Chondrocyte (in vitro differentiated cells): Measurements from ENCODE around the gene POLN. TPM values are rescaled to one million over a fixed set of nuclear protein-coding genes. Genes with fewer than 3 reads are reported as not detected.

Source experiments
- DNase-seq: peaks from one replicate; pipeline ENCODE4 v3.0.0; 2021; ENCODE audit warnings: mixed read lengths, low spot score
- H3K27ac Mint-ChIP-seq: one replicate; pipeline ENCODE4 v1.8.0; 2021; ENCODE audit warnings: mild to moderate bottlenecking, moderate library complexity, mixed read lengths; ENCODE audit not compliant: unreplicated experiment
- H3K27me3 Mint-ChIP-seq: 2 replicates; pipeline ENCODE4 v1.8.0; 2021; ENCODE audit warnings: low read depth, mixed read lengths
- H3K36me3 Mint-ChIP-seq: 2 replicates; pipeline ENCODE4 v1.8.0; 2021; ENCODE audit warnings: low read depth, mixed read lengths
- H3K4me1 Mint-ChIP-seq: 2 replicates; pipeline ENCODE4 v1.8.0; 2021; ENCODE audit warnings: low read depth, mild to moderate bottlenecking, mixed read lengths
- H3K4me3 Mint-ChIP-seq: one replicate; pipeline ENCODE4 v1.8.0; 2021; ENCODE audit warnings: mild to moderate bottlenecking, moderate library complexity, mixed read lengths; ENCODE audit not compliant: unreplicated experiment
- H3K9me3 Mint-ChIP-seq: 2 replicates; pipeline ENCODE4 v1.8.0; 2021; ENCODE audit warnings: low read depth, mixed read lengths
- total RNA-seq: library from RNA; stranded (reverse); gene quantifications from 3 replicates; pipeline ENCODE4 v1.2.1, GENCODE V29; 2021
- TF ChIP-seq, protein P1 (sequence below): fragments of 200-600 bp; sonication (generic); IDR thresholded peaks from 2 replicates; pipeline ENCODE4 v1.5.0; 2021; ENCODE audit warnings: antibody characterized with exemption, mild to moderate bottlenecking, moderate library complexity

The POLN gene
- total RNA-seq, 1 donor from 2014 or later, result 5.5 TPM

DNA sequence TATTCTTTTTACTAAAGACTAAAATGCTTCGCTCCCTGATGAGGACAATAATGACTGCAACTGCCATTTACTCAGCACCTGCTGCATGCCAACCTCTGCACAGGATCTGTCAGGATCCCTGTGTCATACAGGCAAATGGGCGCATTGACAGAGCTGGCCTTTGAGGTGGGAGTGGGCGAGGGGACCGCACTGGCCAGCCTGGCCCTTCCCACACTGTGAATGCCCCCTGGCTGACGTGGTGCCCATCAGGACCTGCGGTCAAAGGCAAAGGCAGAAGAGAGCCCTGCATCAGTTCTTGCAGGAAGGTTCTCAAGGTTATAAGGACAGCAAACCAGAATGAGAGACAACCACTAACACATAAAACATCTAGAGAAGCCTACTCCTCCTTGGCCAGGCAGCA lies 67.9 kb downstream of the POLN start:
- TF ChIP-seq, protein P1, sequence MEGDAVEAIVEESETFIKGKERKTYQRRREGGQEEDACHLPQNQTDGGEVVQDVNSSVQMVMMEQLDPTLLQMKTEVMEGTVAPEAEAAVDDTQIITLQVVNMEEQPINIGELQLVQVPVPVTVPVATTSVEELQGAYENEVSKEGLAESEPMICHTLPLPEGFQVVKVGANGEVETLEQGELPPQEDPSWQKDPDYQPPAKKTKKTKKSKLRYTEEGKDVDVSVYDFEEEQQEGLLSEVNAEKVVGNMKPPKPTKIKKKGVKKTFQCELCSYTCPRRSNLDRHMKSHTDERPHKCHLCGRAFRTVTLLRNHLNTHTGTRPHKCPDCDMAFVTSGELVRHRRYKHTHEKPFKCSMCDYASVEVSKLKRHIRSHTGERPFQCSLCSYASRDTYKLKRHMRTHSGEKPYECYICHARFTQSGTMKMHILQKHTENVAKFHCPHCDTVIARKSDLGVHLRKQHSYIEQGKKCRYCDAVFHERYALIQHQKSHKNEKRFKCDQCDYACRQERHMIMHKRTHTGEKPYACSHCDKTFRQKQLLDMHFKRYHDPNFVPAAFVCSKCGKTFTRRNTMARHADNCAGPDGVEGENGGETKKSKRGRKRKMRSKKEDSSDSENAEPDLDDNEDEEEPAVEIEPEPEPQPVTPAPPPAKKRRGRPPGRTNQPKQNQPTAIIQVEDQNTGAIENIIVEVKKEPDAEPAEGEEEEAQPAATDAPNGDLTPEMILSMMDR, result no peak
- DNase-seq, result no peak
- Mint-ChIP-seq H3K36me3 (peaks cover 15% of the 10 kb centered on the region), H3K4me1 (no peaks in the 10 kb centered on the region), H3K27me3 (no peaks in the 10 kb centered on the region), H3K4me3 (no peak overlapping the region), H3K27ac (no peak overlapping the region), H3K9me3 (no peaks in the 10 kb centered on the region)

DNA sequence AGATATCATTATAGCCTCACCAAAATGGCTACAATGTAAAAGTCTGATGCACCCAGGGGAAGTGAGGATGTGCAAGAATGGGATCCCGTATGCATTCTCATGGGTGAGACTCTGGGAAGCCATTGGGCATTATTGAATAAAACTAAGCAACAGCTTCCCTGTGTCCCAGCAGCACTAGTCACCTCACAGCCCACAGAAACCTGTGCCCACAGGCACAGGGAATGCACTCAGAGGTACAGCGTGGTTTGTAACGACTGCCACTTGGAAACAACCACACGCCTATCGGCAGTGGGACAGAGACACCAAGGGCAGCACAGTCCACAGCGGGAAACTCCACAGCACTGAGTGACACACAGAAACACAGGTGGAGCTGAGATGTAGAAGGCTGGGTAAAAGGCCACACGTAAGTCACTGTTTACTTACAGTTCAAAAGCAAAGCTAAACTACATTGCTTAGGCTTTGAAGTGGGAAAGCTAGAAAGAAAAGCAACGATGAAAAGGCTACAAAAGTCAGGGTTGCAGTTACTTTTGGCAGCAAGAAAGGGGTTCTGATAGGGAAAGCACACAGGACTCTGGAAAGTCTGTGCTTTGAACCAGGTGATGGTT lies 69.2 kb downstream of the POLN start:
- peaks cover 23% of the 10 kb centered on the region for H3K36me3 Mint-ChIP-seq
- DNase-seq, result no peak
- no peak overlapping the region for H3K4me3 Mint-ChIP-seq
- no peaks in the 10 kb centered on the region for H3K4me1 Mint-ChIP-seq
- H3K9me3 Mint-ChIP-seq, result no peaks in the 10 kb centered on the region
- TF ChIP-seq, protein P1, result no peak
- H3K27me3 Mint-ChIP-seq, result no peaks in the 10 kb centered on the region
- no peak overlapping the region for H3K27ac Mint-ChIP-seq

DNA sequence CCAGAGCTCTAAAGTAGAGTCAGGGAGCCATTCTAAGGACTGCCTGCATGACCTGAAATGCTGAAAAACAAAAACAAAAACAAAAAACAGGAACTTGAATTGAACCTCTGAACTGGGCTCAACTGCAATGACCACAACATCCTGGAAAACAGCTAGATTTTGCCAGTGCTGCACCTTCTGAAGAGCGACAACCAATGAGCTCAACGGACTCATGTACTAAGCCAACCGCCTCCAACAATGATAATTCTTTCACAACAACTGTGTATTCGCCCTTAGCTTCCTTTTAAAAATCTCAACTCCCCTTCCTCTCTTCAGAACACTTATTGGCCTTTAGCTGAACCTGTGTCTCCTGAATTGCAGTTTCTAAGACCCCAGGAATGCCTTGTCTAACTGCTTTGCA lies 69.8 kb downstream of the POLN start:
- TF ChIP-seq, protein P1, result no peak
- Mint-ChIP-seq H3K4me3 (no peak overlapping the region), H3K9me3 (no peaks in the 10 kb centered on the region), H3K4me1 (no peaks in the 10 kb centered on the region), H3K27me3 (no peaks in the 10 kb centered on the region), H3K36me3 (peaks cover 23% of the 10 kb centered on the region), H3K27ac (no peak overlapping the region)
- no peak for DNase-seq

DNA sequence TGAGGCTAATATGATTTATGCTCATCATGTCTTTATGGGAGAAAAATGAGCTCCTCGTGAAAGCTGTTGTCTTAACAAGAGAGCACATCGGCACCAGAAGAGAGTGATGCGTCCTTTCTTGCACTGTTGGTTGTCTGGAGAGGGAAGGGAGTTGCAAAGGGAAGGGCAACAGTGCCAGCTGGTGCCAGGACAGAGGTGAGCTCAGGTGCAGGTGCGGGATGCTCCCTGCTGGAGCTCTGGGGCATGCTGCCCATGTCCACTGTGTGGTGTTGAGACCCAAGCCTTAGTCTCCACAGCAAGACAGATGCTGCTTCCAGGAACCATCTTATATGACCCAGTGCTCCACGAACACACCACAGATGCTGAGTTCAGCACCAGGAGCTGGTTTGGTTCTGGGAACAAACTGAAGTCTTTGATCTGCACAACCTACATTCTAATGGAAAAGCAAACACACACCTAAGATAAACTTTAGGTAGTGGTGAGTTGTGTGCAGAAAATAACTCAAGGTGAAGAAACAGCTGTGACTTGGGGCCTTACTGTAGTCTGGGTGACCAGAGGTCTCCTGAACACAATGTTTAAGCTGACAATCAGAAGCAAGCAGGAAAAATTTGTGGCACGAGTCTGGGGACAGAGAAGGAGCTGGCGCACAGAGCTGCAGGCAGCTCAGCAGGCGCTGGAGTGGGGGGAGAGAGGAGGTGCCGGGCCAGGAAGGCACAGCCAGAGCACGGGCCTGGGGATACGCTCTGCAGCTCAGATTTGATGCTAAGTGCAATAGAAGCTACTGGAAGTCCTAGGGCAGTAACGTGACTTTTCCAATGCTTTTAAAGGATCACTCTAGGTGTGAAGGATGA lies 73.2 kb downstream of the POLN start:
- H3K4me1 Mint-ChIP-seq, result no peaks in the 10 kb centered on the region

DNA sequence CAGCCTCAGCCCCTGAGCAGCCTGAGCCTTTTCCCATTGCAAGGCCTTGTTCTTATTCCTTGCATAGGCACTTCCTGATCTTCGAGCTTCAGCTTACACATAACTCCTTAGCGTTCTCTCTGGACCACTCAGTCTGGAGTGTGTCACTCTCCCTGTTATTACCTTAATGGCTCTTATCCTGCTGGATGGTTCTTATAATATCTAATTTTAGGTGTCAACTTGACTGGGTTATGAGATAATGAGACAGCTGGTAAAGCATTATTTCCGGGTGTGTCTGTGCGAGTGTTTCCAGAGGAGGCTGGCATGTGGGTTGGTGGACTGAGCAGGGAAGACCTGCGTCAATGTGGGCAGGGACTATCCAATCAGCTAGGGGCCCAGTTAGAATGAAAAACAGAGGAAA lies 75.7 kb downstream of the POLN start:
- TF ChIP-seq, protein P1, result no peak
- DNase-seq, result no peak
- H3K4me1 Mint-ChIP-seq, result no peaks in the 10 kb centered on the region
- H3K36me3 Mint-ChIP-seq, result peaks cover 27% of the 10 kb centered on the region
- H3K9me3 Mint-ChIP-seq, result peaks cover 4% of the 10 kb centered on the region
- no peak overlapping the region for H3K4me3 Mint-ChIP-seq
- no peaks in the 10 kb centered on the region for H3K27me3 Mint-ChIP-seq
- H3K27ac Mint-ChIP-seq, result no peak overlapping the region

More for the DNA sequence above, 73.2 kb downstream of the POLN start:
- no peaks in the 10 kb centered on the region for H3K27me3 Mint-ChIP-seq
- peaks cover 4% of the 10 kb centered on the region for H3K9me3 Mint-ChIP-seq
- TF ChIP-seq, protein P1, result no peak
- no peak for DNase-seq
- no peak overlapping the region for H3K27ac Mint-ChIP-seq
- peaks cover 25% of the 10 kb centered on the region for H3K36me3 Mint-ChIP-seq
- no peak overlapping the region for H3K4me3 Mint-ChIP-seq
